Neural crest cell (in vitro differentiated cells): Measurements from ENCODE around the gene PPP1R3D. TPM values are rescaled to one million over a fixed set of nuclear protein-coding genes. Genes with fewer than 3 reads are reported as not detected.

ENCODE experiments used
- DNase-seq: peaks from one replicate; pipeline ENCODE4 v3.0.0; 2021; ENCODE audit warnings: low read depth, mixed read lengths, low spot score
- H3K27ac Mint-ChIP-seq: one replicate; pipeline ENCODE4 v1.8.0; 2021; ENCODE audit warnings: mild to moderate bottlenecking, mixed read lengths; ENCODE audit not compliant: unreplicated experiment
- H3K27me3 Mint-ChIP-seq: 2 replicates; pipeline ENCODE4 v1.8.0; 2021; ENCODE audit warnings: low read depth, mild to moderate bottlenecking, mixed read lengths
- H3K36me3 Mint-ChIP-seq: 2 replicates; pipeline ENCODE4 v1.8.0; 2021; ENCODE audit warnings: low read depth, mild to moderate bottlenecking, mixed read lengths
- H3K4me1 Mint-ChIP-seq: 2 replicates; pipeline ENCODE4 v1.8.0; 2021; ENCODE audit warnings: mixed read lengths
- H3K4me3 Mint-ChIP-seq: one replicate; pipeline ENCODE4 v1.8.0; 2021; ENCODE audit warnings: mild to moderate bottlenecking, mixed read lengths
- H3K9me3 Mint-ChIP-seq: 2 replicates; pipeline ENCODE4 v1.8.0; 2021; ENCODE audit warnings: mixed read lengths
- CTCF ChIP-seq: fragments of 200-600 bp; sonication (generic); conservative IDR thresholded peaks from 2 replicates; pipeline ENCODE4 v1.5.0; 2021; ENCODE audit warnings: antibody characterized with exemption, mild to moderate bottlenecking
- total RNA-seq: library from RNA; stranded (reverse); gene quantifications from 2 replicates; pipeline ENCODE4 v1.2.1, GENCODE V29; 2021

The PPP1R3D gene
- total RNA-seq, 1 donor from 2014 or later: 7.0 TPM

GRCh38 chr20:59984541-59984940 is 44.4 kb upstream of the PPP1R3D start:
- no peak overlapping the region for H3K27ac Mint-ChIP-seq
- TF ChIP-seq CTCF: no peak
- no peak overlapping the region for H3K4me3 Mint-ChIP-seq
- H3K9me3 Mint-ChIP-seq: no peaks in the 10 kb centered on the region
- H3K27me3 Mint-ChIP-seq: no peaks in the 10 kb centered on the region
- H3K36me3 Mint-ChIP-seq: no peaks in the 10 kb centered on the region
- no peaks in the 10 kb centered on the region for H3K4me1 Mint-ChIP-seq
- no peak for DNase-seq

GRCh38 chr20:59983076-59983475 is 43.0 kb upstream of the PPP1R3D start:
- H3K36me3 Mint-ChIP-seq: no peaks in the 10 kb centered on the region
- H3K4me1 Mint-ChIP-seq: no peaks in the 10 kb centered on the region
- H3K27ac Mint-ChIP-seq: no peak overlapping the region
- no peaks in the 10 kb centered on the region for H3K9me3 Mint-ChIP-seq
- H3K4me3 Mint-ChIP-seq: no peak overlapping the region
- H3K27me3 Mint-ChIP-seq: no peaks in the 10 kb centered on the region
- no peak for TF ChIP-seq CTCF
- no peak for DNase-seq

- no peak for DNase-seq
- no peaks in the 10 kb centered on the region for H3K27me3 Mint-ChIP-seq
- H3K4me3 Mint-ChIP-seq: no peak overlapping the region
- H3K4me1 Mint-ChIP-seq: peaks cover 17% of the 10 kb centered on the region
- no peaks in the 10 kb centered on the region for H3K36me3 Mint-ChIP-seq
- H3K9me3 Mint-ChIP-seq: peaks cover 2% of the 10 kb centered on the region
- no peak for TF ChIP-seq CTCF
- H3K27ac Mint-ChIP-seq: peak overlapping the region; percentile 64
Observed at GRCh38 chr20:59977086-59977485, 37.0 kb upstream of the PPP1R3D start.

- H3K27me3 Mint-ChIP-seq: no peaks in the 10 kb centered on the region
- H3K27ac Mint-ChIP-seq: peak overlapping the region; percentile 64
- H3K36me3 Mint-ChIP-seq: no peaks in the 10 kb centered on the region
- peaks cover 17% of the 10 kb centered on the region for H3K4me1 Mint-ChIP-seq
- DNase-seq: no peak
- H3K4me3 Mint-ChIP-seq: no peak overlapping the region
- peaks cover 2% of the 10 kb centered on the region for H3K9me3 Mint-ChIP-seq
- no peak for TF ChIP-seq CTCF
Observed at GRCh38 chr20:59976156-59976782, 36.2 kb upstream of the PPP1R3D start.

- Mint-ChIP-seq H3K36me3 (no peaks in the 10 kb centered on the region), H3K4me1 (peaks cover 9% of the 10 kb centered on the region), H3K27ac (no peak overlapping the region), H3K9me3 (peaks cover 2% of the 10 kb centered on the region), H3K4me3 (no peak overlapping the region), H3K27me3 (no peaks in the 10 kb centered on the region)
- TF ChIP-seq CTCF: no peak
- no peak for DNase-seq
Observed at GRCh38 chr20:59972037-59972801, 32.1 kb upstream of the PPP1R3D start.
